HCEC 1CT (cell line): Measurements from ENCODE around the gene OXLD1.

Experiments used
- DNase-seq: peaks from one replicate; pipeline ENCODE4 v3.0.0-alpha.2; 2017

OXLD1 gene

DNA sequence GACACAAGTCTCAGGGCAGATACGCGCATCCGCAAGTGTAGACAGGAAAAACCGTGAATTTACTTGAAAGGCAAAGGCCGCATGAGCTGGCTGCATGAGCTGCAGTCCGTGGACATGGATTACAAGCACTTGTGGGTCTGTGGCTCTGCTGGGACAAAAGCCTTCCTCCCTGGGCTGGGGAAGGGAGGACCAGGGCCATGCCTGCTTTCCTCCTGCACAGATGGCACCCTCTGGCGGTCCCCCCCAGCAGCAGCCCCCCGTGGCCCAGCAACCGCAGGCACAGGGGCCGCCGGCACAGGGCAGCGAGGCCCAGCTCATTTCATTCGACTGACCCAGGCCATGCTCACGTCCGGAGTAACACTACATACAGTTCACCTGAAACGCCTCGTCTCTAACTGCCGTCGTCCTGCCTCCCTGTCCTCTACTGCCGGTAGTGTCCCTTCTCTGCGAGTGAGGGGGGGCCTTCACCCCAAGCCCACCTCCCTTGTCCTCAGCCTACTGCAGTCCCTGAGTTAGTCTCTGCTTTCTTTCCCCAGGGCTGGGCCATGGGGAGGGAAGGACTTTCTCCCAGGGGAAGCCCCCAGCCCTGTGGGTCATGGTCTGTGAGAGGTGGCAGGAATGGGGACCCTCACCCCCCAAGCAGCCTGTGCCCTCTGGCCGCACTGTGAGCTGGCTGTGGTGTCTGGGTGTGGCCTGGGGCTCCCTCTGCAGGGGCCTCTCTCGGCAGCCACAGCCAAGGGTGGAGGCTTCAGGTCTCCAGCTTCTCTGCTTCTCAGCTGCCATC is 35.1 kb upstream of the OXLD1 start:
- DNase-seq, result no peak

DNA sequence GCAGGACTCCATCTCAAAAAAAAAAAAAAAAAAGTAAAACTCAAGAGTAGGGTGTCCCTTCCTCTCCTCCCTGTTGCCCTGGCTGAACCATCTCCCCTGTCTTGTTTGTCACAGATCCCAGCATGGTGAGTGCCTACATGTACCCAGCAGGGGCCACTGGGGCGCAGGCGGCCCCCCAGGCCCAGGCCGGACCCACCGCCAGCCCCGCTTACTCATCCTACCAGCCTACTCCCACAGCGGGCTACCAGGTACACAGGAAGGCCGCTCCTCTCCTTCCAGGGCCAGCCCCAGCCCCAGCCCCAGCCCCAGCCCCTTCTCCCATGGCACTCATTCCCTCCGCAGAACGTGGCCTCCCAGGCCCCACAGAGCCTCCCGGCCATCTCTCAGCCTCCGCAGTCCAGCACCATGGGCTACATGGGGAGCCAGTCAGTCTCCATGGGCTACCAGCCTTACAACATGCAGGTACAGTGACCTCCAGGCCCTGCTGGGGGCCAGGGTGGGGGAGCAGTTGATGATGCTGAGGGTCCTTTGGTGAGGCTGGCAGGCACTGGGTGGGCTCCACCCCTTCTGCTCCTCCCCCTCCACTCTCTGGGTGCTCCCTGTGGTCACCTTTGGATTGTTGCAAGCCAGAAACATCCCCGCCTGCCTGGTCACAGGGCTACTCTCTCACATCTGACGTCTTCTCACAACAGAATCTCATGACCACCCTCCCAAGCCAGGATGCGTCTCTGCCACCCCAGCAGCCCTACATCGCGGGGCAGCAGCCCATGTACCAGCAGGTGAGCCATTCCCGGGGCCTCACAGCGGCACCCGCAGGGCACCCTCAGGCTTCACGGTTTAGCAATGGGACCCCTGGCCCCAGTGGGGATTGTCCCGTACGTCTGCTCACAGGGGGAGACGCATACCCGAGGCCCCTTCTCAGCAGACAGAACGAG is 34.2 kb upstream of the OXLD1 start:
- DNase-seq, result no peak

DNA sequence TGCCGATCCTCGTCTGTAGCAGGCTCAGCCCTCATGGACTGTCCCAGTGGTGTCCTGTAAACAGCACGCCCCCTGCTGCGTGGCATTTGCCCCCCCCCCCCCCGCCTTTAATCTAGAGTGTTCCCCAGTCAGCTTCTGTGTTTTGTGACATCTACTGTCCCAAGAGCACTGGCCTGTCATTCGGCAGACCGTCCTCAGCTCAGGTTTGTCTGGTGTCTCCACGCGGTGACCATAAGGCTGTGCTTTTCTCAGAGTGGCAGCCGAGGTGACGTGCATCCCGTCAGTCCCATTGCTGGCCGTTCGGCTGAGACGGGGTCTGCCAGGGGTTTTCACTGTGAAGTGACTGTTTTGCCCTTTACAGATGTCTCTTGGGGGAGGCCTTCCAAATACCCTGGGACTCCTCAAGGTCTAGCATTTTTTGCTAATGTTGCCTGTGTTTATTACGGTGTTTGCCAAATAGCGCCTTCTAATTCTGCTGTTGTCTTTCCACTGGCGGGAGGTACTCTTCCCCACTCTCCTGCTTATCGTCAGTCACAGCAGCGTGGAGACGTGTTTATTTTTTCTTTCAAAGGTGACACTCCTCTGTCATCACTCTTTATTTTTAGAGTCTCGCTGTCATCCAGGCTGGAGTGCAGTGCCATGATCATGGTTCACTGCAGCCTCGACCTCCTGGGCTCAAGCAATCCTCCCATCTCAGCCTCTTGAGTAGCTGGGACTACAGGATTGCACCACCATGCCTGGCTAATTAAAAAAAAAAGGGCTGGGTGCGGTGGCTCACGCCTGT is 31.0 kb upstream of the OXLD1 start:
- no peak for DNase-seq

DNA sequence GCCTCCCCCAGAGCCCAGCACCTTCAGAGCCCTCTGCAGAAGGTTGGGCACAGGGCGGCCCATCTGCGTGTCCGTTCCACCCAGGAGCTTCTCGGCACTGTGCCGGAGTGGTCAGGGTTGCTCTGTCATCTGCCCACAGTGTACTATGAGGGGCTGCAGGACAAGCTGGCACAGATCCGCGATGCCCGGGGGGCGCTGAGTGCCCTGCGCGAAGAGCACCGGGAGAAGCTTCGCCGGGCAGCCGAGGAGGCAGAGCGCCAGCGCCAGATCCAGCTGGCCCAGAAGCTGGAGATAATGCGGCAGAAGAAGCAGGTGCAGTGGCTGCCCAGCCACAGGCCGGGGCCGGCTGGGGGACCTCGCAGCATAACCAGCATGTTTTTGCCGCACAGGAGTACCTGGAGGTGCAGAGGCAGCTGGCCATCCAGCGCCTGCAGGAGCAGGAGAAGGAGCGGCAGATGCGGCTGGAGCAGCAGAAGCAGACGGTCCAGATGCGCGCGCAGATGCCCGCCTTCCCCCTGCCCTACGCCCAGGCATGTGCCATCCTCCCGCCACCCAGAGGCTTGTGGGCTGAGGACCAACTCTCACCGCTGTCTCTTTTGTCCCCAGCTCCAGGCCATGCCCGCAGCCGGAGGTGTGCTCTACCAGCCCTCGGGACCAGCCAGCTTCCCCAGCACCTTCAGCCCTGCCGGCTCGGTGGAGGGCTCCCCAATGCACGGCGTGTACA is 30.0 kb upstream of the OXLD1 start:
- no peak for DNase-seq

DNA sequence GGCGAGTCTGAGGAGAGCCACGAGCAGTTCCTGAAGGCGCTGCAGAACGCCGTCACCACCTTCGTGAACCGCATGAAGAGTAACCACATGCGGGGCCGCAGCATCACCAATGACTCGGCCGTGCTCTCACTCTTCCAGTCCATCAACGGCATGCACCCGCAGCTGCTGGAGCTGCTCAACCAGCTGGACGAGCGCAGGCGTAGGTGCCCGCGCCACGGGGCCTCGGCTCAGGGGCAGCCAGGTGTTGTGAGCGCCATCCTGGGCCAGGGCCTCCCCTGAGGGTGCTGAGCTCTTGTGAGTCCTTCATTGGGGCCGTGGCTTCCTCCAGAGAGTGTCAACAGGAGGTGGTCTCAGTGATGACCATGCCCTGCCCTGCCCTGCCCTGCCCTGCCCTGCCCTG is 29.4 kb upstream of the OXLD1 start:
- no peak for DNase-seq

DNA sequence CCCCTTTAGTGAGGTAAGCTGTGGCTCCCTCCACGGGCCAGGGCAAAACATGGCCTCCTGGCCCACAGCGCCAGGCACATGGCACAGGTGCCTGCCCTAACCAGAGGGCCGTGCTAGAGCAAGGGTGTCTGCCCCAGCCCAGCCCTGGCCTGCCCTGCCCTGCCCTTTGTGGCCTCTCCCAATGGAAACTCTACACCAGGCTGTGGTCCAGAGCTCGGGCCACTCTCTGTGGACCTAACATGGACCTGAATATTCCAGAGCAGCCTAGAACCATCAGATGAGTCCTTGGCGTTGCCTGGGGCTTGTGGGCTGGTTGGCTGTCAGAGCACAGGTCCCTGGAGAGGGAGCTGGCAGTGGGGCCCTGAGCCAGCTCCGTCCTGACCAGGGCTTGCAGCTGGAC is 28.8 kb upstream of the OXLD1 start:
- DNase-seq, result no peak

DNA sequence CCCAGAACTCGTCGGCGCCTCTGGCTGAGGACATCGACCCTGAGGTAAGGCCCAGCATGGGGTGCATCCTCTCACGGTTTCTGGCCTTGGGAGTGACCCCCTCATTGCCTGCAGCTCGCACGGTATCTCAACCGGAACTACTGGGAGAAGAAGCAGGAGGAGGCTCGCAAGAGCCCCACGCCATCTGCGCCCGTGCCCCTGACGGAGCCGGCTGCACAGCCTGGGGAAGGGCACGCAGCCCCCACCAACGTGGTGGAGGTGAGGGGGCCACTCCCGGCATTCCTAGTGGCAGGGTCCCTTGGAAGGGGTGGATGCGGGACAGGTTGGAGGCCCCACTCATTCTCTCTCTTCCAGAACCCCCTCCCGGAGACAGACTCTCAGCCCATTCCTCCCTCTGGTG is 28.4 kb upstream of the OXLD1 start:
- DNase-seq, result no peak

DNA sequence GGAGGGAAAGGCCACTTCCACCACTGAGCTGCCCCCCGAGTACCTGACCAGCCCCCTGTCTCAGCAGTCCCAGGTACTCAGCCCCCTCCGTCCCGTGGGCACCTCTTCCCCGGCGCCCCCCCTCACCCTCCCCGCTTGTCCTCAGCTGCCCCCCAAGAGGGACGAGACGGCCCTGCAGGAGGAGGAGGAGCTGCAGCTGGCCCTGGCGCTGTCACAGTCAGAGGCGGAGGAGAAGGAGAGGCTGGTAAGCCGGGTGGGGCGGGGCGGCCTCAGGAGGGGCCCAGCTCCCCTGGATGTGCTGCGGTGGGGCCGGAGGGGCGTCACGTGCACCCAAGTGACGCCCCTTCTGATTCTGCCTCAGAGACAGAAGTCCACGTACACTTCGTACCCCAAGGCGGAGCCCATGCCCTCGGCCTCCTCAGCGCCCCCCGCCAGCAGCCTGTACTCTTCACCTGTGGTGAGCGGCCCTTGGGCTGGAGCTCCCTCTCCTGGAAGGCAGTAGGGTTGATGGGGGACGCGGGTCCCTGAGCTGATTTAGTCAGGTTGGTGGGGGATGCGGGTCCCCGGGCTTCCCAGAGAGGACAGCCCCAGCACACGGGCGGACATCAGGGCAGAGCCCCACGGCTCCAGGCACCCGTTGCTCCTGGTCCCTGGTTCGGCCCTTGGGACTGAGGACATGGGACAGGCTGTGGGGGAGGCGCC is 27.3 kb upstream of the OXLD1 start:
- DNase-seq, result no peak

DNA sequence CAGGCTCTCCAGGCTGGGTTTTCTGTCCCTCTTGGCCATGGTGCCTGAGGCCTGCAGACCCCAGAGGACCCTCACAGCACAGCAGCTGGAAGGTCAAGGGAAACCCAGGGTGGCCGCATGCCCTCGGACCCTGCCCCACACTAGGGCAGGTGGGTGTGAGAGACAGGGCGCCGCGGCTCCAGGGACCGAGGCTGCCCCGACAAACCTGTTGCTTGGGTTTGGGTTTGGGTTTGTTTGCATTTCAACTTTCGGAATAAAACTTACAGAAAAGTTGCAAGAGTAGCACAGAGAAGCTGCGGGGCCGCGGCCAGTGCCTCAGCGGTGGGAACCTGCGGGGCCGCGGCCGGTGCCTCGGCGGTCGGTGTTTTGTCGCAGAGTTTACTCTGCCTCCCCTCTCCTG is 25.2 kb upstream of the OXLD1 start:
- no peak for DNase-seq

DNA sequence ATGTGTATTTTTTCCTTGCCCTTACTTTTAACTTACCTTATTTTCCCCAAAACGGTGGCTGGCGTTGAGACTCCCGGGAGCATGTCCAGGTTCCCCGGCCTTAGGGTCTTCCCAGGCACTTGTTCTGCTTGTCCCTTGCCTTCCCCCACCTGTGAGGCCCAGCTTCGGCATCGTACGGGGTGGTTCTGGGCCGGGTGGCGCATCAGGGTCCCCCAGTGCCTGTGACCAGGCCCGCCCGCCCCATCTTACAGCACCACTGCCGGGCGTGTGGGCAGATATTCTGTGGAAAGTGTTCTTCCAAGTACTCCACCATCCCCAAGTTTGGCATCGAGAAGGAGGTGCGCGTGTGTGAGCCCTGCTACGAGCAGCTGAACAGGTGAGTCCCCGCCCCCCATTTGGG is 24.8 kb upstream of the OXLD1 start:
- DNase-seq, result no peak

DNA sequence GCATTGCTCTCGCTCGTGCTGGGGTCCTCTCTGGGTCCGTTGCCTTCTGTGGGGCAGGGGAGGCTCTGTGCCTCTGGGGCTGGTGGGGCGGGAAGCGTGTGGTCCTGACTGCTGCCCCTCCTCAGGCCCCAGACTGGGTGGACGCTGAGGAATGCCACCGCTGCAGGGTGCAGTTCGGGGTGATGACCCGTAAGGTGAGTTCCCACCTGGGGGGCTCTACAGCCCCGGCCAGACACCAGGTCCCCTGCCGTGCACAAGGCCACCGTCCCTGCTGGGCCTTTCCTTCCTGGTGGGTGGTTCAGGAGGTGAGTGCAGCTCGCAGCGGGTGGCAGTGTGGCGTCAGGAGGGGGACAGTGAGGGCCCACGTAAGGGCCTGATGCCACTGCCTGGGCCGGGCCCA is 24.1 kb upstream of the OXLD1 start:
- no peak for DNase-seq

DNA sequence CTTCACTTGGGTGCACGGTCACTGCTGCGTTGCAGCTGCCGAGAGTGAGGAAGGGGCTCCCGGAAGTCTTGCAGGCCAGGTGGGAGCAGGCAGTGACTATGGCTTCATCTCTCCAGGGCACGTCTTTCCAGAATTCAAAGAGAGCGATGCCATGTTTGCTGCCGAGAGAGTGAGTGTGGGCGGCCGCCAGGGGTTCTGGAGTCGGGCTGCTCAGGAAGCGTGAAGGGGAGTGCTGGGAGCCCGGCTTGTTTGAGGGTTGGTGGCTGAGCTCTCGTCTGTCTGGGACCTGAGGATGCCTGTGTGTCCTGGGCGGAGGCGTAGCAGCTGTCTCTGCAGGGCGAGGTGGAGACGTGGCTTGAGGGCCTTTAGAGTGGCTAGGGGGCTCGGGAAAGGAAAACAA is 23.7 kb upstream of the OXLD1 start:
- no peak for DNase-seq

DNA sequence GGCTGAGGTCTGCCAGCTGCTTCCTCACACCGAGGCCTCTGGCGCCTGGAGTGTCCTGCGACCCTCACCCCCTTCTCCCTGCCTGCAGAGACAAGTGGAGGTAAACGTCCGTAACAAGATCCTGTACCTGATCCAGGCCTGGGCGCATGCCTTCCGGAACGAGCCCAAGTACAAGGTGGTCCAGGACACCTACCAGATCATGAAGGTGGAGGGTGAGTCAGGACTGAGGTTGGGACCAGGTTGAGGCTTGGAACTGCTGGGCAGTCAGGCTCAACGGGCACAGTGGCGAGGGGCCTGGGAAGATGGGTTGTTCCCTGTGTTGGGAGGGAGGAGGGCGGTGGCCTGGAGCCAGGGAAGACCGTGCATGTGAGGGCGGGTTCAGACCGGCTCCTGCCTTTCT is 22.2 kb upstream of the OXLD1 start:
- no peak for DNase-seq

DNA sequence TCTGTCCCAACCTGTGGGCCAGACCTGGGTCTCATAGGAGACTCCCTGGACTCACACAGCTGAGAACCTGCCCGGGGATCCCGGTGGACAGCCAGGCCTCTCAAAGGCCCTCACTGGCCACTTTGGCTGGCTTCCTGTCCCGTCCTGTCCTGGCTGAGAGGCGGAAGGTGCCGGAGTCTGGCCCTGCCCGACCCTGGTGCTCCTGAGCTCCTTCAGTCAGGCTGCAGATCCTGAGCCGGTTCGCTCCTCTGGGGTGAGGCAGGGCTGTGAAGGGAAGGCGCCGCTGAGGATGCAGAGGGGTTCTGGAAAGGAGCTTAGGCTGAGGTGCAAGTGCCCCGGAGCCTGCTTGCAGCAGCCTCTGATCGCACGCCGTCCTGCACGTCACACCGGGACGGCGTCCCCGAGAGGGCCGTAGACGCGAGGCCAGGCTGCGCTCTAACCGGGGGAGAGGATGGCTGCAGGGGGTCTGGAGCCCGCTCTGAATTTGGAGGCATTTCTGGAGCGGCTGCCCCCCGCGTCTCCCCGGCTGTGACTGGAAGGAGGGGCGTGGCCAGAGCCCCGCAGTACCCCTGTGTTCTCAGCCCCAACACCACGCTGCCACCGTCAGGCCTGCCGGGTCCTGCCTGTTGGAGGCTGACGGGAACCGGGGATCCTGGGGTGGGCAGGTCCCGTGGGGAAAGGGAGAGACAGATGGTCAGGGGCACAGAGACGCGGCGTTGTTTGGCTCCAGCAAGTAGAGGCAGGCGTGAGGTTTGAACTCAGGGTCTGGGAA is 21.6 kb upstream of the OXLD1 start:
- no peak for DNase-seq

DNA sequence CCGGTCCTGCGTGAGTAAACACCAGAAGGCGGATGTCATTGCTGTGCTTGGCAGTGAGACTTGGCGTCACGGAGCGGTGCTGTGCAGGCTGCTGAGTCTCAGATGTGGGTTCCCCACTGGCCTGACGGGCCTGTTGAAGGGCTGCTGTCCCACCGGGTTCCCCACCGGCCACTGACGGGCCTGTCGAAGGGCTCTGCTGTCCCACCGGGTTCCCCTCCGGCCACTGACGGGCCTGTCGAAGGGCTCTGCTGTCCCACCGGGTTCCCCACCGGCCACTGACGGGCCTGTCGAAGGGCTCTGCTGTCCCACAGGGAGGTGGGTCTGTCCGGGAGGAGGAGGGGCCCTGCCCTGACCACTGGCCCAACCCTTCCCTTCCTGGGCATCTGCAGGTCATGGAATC is 20.2 kb upstream of the OXLD1 start:
- no peak for DNase-seq

DNA sequence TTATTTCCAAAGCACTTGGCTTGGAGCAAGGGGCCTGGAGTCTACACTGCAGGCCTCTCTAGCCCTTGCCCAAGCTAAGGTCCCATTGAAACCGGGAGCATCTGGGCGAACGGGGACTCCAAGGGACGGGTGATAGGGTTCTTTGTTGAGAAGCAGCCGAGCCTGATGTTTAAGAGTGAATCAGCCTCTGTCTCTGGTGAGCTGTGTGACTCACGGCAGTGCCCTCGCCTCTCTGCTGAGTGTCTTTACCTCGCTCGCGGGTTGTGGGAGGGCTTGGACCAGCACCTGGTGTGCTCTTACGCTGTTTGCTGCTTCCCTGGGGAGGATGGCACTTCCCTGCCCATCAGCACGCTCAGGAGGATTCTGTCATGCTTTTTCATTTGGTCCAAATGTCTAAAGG is 18.7 kb upstream of the OXLD1 start:
- DNase-seq, result peak; percentile 73

DNA sequence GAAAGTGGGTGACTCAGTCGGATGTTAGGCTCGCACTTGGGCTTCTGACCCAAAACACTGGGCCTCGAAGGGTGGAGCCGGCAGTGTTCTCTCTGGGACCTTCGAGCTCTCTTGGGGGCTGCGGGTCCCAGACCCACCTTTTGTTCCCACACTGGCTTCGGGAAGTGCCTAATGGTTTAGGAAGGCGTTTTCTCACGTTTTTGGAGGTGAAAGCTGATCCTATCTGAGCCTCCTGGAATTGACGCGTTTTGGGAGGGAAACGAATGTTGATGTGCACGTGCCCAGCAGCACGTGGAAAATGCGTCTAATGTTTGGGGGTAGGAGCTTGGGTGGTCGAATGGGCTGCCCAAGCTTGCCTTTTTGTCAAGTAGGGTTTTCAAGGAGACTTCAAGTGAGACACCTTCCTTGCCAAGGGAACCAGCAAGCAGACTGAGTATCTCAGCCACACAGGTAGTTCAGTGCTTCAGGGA is 18.1 kb upstream of the OXLD1 start:
- no peak for DNase-seq

DNA sequence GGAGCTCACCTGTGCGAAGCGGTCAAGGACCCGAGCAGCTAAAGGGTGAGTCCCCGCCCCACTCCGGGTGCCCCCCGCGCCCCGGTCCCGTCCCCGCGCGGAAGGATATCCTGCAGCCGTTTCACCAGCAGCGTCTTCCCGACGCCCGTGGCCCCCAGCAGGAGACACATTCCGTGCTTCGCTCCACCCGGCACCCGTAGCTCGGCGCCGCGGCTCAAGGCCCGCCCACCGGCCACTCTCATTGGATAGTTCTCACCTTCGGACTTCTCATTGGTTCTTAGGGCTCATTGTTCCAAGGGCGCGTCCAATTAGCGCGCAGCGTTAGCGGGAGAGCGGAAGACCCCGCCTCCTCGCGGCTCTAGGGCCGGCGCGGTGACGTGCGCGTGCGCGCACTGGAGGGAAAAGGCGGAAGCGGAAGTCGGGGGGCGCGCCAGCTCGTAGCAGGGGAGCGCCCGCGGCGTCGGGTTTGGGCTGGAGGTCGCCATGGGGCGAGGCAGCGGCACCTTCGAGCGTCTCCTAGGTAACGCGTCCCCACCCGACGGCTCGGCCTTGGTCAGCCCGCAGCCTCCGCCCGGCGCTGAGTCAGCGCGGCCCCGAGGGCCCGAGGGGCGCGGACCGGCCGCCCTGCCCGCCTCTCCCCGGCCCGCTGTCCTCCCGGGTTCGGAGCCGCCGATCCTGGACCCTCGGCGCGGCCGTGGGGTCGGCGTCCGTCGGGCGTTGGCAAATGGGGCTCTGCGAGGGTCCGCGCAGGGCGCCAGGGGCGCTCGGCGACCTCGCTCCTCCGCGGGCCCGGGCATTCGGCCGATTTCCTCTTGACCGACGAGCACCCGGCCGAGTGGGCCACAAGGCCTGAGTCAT is 17.4 kb upstream of the OXLD1 start, which contains the start of the genes ARL16 and HGS:
ARL16 (minus strand) TSS at position 214 of the 858 bp plus-strand sequence; CDS start at position 170, 44 bp downstream.
HGS (plus strand) TSS at position 428 of the 858 bp plus-strand sequence; CDS start at position 484, 56 bp downstream.
- peak; percentile 98 for DNase-seq

DNA sequence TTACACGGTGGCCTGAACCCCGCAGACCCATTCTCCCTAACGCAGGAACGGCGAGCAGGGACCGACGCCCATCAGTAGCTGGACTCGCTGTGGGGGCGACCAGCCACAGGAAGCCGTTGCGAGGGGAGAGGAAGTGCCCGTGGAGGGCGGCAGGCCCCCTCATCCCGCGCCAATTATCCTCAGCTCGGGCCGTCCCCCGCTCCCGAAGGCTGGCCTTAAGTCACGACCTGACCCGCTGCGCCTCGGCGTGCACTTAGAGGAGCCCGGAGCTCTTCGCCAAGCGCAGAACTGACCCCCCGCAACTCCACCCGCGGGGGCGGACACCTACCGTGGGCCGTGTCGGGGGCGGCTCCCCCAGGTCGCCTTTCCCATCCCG is 16.8 kb upstream of the OXLD1 start:
- DNase-seq, result no peak
